SK-N-SH treated with all-trans-retinoic acid at 6 μM for 48 hours (cell line): ENCODE measurements around the gene SERPINB4.

Experiments
- ATAC-seq: fragments of 200-7000 bp; cut with Tn5 transposase; 3 replicates; pipeline ENCODE4 v1.9.1; 2020; ENCODE audit warnings: mild to moderate bottlenecking, moderate library complexity
- ARNTL ChIP-seq: fragments of 450-650 bp; formaldehyde crosslinking; IDR thresholded peaks from 2 replicates; pipeline ENCODE4 v1.5.0; 2020; ENCODE audit warnings: low read depth, mild to moderate bottlenecking, moderate library complexity, borderline replicate concordance
- BACH2 ChIP-seq: fragments of 250-450 bp; sonication (Bioruptor Pico); IDR thresholded peaks from 2 replicates; pipeline ENCODE4 v1.9.0; 2021; ENCODE audit warnings: mild to moderate bottlenecking, borderline replicate concordance
- CREB5 ChIP-seq: fragments of 250-450 bp; sonication (Bioruptor Pico); IDR thresholded peaks from 2 replicates; pipeline ENCODE4 v1.5.1; 2020; ENCODE audit warnings: low read depth, mild to moderate bottlenecking, moderate library complexity
- CSDC2 ChIP-seq: fragments of 250-450 bp; sonication (Bioruptor Pico); IDR thresholded peaks from 2 replicates; pipeline ENCODE4 v1.5.0; 2020; ENCODE audit warnings: mild to moderate bottlenecking, moderate library complexity
- CSRNP3 ChIP-seq: fragments of 250-450 bp; sonication (Bioruptor Pico); IDR thresholded peaks from 2 replicates; pipeline ENCODE4 v1.5.1; 2021; ENCODE audit warnings: mild to moderate bottlenecking, moderate library complexity
- GLIS3 ChIP-seq: fragments of 250-450 bp; sonication (Bioruptor Pico); IDR thresholded peaks from 2 replicates; pipeline ENCODE4 v1.5.0; 2020; ENCODE audit warnings: mild to moderate bottlenecking, moderate library complexity
- ISL1 ChIP-seq: fragments of 250-450 bp; sonication (Bioruptor Pico); IDR thresholded peaks from 2 replicates; pipeline ENCODE4 v2.1.2; 2022; ENCODE audit warnings: mild to moderate bottlenecking, moderate library complexity
- OSR1 ChIP-seq: fragments of 250-450 bp; sonication (Bioruptor Pico); IDR thresholded peaks from 2 replicates; pipeline ENCODE4 v1.8.0; 2022; ENCODE audit warnings: moderate library complexity, mild to moderate bottlenecking, inconsistent platforms
- PATZ1 ChIP-seq: fragments of 250-450 bp; sonication (Bioruptor Pico); IDR thresholded peaks from 2 replicates; pipeline ENCODE4 v1.8.0; 2020; ENCODE audit warnings: mild to moderate bottlenecking, moderate library complexity, borderline replicate concordance
- POU6F1 ChIP-seq: fragments of 250-450 bp; sonication (Bioruptor Pico); IDR thresholded peaks from 2 replicates; pipeline ENCODE4 v1.8.0; 2021; ENCODE audit warnings: low read depth, mild to moderate bottlenecking, moderate library complexity, borderline replicate concordance
- PPARA ChIP-seq: fragments of 250-450 bp; sonication (Bioruptor Pico); IDR thresholded peaks from 2 replicates; pipeline ENCODE4 v1.5.0; 2020; ENCODE audit warnings: mild to moderate bottlenecking, borderline replicate concordance
- RARB ChIP-seq: fragments of 250-450 bp; sonication (Bioruptor Pico); IDR thresholded peaks from 2 replicates; pipeline ENCODE4 v1.8.0; 2021; ENCODE audit warnings: mild to moderate bottlenecking, moderate library complexity
- SNAI2 ChIP-seq: fragments of 250-450 bp; sonication (Bioruptor Pico); IDR thresholded peaks from 2 replicates; pipeline ENCODE4 v1.5.0; 2020; ENCODE audit warnings: mild to moderate bottlenecking, moderate library complexity
- TCF4 ChIP-seq: fragments of 250-450 bp; sonication (Bioruptor Pico); IDR thresholded peaks from 2 replicates; pipeline ENCODE4 v1.8.0; 2021; ENCODE audit warnings: mild to moderate bottlenecking, moderate library complexity, borderline replicate concordance
- TOX ChIP-seq: fragments of 250-450 bp; sonication (Bioruptor Pico); IDR thresholded peaks from 2 replicates; pipeline ENCODE4 v1.8.0; 2021; ENCODE audit warnings: mild to moderate bottlenecking, moderate library complexity, borderline replicate concordance
- TSHZ2 ChIP-seq: fragments of 250-450 bp; sonication (Bioruptor Pico); IDR thresholded peaks from 2 replicates; pipeline ENCODE4 v1.5.0; 2020; ENCODE audit warnings: mild to moderate bottlenecking, moderate library complexity
- ZFP3 ChIP-seq: fragments of 250-450 bp; sonication (Bioruptor Pico); IDR thresholded peaks from 2 replicates; pipeline ENCODE4 v1.5.0; 2020; ENCODE audit warnings: mild to moderate bottlenecking, moderate library complexity
- ZFP30 ChIP-seq: fragments of 450-650 bp; formaldehyde crosslinking; IDR thresholded peaks from 2 replicates; pipeline ENCODE4 v1.5.0; 2022; ENCODE audit warnings: mild to moderate bottlenecking, moderate library complexity
- ZNF565 ChIP-seq: fragments of 450-650 bp; formaldehyde crosslinking; conservative IDR thresholded peaks from 2 replicates; pipeline ENCODE4 v1.5.0; 2020; ENCODE audit warnings: low read depth, mild to moderate bottlenecking, moderate library complexity
- ZNF70 ChIP-seq: fragments of 450-650 bp; formaldehyde crosslinking; IDR thresholded peaks from 2 replicates; pipeline ENCODE4 v1.5.0; 2020; ENCODE audit warnings: mild to moderate bottlenecking, moderate library complexity
- ZNF8 ChIP-seq: fragments of 450-650 bp; formaldehyde crosslinking; IDR thresholded peaks from 2 replicates; pipeline ENCODE4 v1.5.0; 2020; ENCODE audit warnings: mild to moderate bottlenecking, moderate library complexity

The SERPINB4 gene

GRCh38 chr18:63617915-63618234 is 26.2 kb downstream of the SERPINB4 start:
- TF ChIP-seq ARNTL (CRISPR knock-in tag) (no peak), ZFP30 (CRISPR knock-in tag) (no peak), SNAI2 (no peak), CSDC2 (CRISPR knock-in tag) (no peak), RARB (CRISPR knock-in tag) (no peak), TCF4 (CRISPR knock-in tag) (no peak), ZFP3 (CRISPR knock-in tag) (no peak), PATZ1 (CRISPR knock-in tag) (no peak), ZNF565 (CRISPR knock-in tag) (no peak), ISL1 (CRISPR knock-in tag) (no peak)
- ATAC-seq = no peak

GRCh38 chr18:63617049-63617914 is 26.8 kb downstream of the SERPINB4 start:
- ATAC-seq = no peak
- TF ChIP-seq ISL1 (CRISPR knock-in tag) (no peak), CSRNP3 (CRISPR knock-in tag) (no peak), ZFP30 (CRISPR knock-in tag) (no peak), ARNTL (CRISPR knock-in tag) (no peak), OSR1 (no peak), CREB5 (no peak)

- no peak for ATAC-seq
- TF ChIP-seq SNAI2 = no peak
- TF ChIP-seq BACH2 (CRISPR knock-in tag) = no peak
- no peak for TF ChIP-seq OSR1
- no peak for TF ChIP-seq TOX (CRISPR knock-in tag)
- no peak for TF ChIP-seq ZFP3 (CRISPR knock-in tag)
- TF ChIP-seq ZNF70 (CRISPR knock-in tag) = no peak
- no peak for TF ChIP-seq PPARA (CRISPR knock-in tag)
- no peak for TF ChIP-seq POU6F1 (CRISPR knock-in tag)
- no peak for TF ChIP-seq TCF4 (CRISPR knock-in tag)
- TF ChIP-seq ZNF8 (CRISPR knock-in tag) = no peak
- no peak for TF ChIP-seq TSHZ2
- TF ChIP-seq GLIS3 (CRISPR knock-in tag) = no peak
- no peak for TF ChIP-seq ZFP30 (CRISPR knock-in tag)
- no peak for TF ChIP-seq PATZ1 (CRISPR knock-in tag)
These were observed 30.6 kb downstream of the SERPINB4 start for GRCh38 chr18:63613420-63613819.
